Measurements from ENCODE around the gene PHYKPL.
"Not testable (repeated sequence)": the region's sequence is repeated elsewhere in the genome, so short reads cannot be mapped to it uniquely, and the experiment has no call there.

Gene PHYKPL

GRCh38 chr5:178239626-178240301 lies 7.2 kb upstream of the PHYKPL start:
- DNase-seq (ENCODE audit: low spot score): not testable (repeated sequence)

GRCh38 chr5:178238711-178239592 lies 6.3 kb upstream of the PHYKPL start:
- no peak for DNase-seq (ENCODE audit: low spot score)

GRCh38 chr5:178238313-178238635 lies 5.7 kb upstream of the PHYKPL start:
- no peak for DNase-seq (ENCODE audit: low spot score)

GRCh38 chr5:178237431-178238312 lies 5.1 kb upstream of the PHYKPL start:
- no peak for DNase-seq (ENCODE audit: low spot score)

GRCh38 chr5:178236679-178237078 lies 4.1 kb upstream of the PHYKPL start:
- no peak for DNase-seq (ENCODE audit: low spot score)

GRCh38 chr5:178236126-178236525 lies 3.5 kb upstream of the PHYKPL start:
- DNase-seq (ENCODE audit: low spot score): no peak

- DNase-seq (ENCODE audit: low spot score): no peak
These were observed 3.0 kb upstream of the PHYKPL start for GRCh38 chr5:178235588-178235974.

- peak; percentile 58 for DNase-seq (ENCODE audit: low spot score)
These were observed 2.4 kb upstream of the PHYKPL start for GRCh38 chr5:178234750-178235587.

- DNase-seq (ENCODE audit: low spot score): no peak
These were observed 1.6 kb upstream of the PHYKPL start for GRCh38 chr5:178234121-178234749.

GRCh38 chr5:178232920-178233429 lies 373 bp upstream of the PHYKPL start:
- no peak for DNase-seq (ENCODE audit: low spot score)

- peak; percentile 29 for DNase-seq (ENCODE audit: low spot score)
These were observed 971 bp downstream of the PHYKPL start for GRCh38 chr5:178231539-178232123.

- peak; percentile 40 for DNase-seq (ENCODE audit: low spot score)
These were observed 1.6 kb downstream of the PHYKPL start for GRCh38 chr5:178230879-178231538.

GRCh38 chr5:178229861-178230260 lies 2.7 kb downstream of the PHYKPL start:
- no peak for DNase-seq (ENCODE audit: low spot score)

- not testable (repeated sequence) for DNase-seq (ENCODE audit: low spot score)
These were observed 3.5 kb downstream of the PHYKPL start for GRCh38 chr5:178229111-178229510.

- DNase-seq (ENCODE audit: low spot score): no peak
These were observed 4.0 kb downstream of the PHYKPL start for GRCh38 chr5:178228609-178229008.

GRCh38 chr5:178227929-178228328 lies 4.7 kb downstream of the PHYKPL start:
- DNase-seq (ENCODE audit: low spot score): no peak

GRCh38 chr5:178227138-178227659 lies 5.4 kb downstream of the PHYKPL start:
- DNase-seq (ENCODE audit: low spot score): no peak

- no peak for DNase-seq (ENCODE audit: low spot score)
These were observed 7.4 kb downstream of the PHYKPL start for GRCh38 chr5:178225174-178225573.

- DNase-seq (ENCODE audit: low spot score): no peak
These were observed 8.2 kb downstream of the PHYKPL start for GRCh38 chr5:178224403-178224802.

Measured in globus pallidus (tissue), 1 donor.